AG04449 (cell line): ENCODE data around the gene TNFRSF6B.
"Not testable (repeated sequence)": the region's sequence is repeated elsewhere in the genome, so short reads cannot be mapped to it uniquely, and the experiment has no call there.

ENCODE experiments used
- CTCF ChIA-PET: fragments of 350-600 bp; formaldehyde crosslinking; extraction: SDS; loops from one replicate; lab custom pipeline; 2021; ENCODE audit warnings: antibody characterized with exemption; lab: Yijun Ruan, JAX
- POLR2A ChIA-PET: fragments of 400-600, 350-600 bp; formaldehyde crosslinking; extraction: SDS; loops from one replicate; lab custom pipeline; 2020; ENCODE audit warnings: antibody characterized with exemption, inconsistent platforms; lab: Yijun Ruan, JAX
- DNase-seq: peaks from one replicate; pipeline ENCODE4 v3.0.0-alpha.2; 2010; ENCODE audit warnings: low read depth, low spot score
- H3K4me3 ChIP-seq: 2 replicates; pipeline ENCODE4 v1.5.1; 2011; ENCODE audit warnings: low read depth, mild to moderate bottlenecking, control low read depth, low read length
- TF ChIP-seq, protein P1 (sequence below): IDR thresholded peaks from one replicate; pipeline ENCODE4 v1.5.1; 2011; ENCODE audit warnings: mild to moderate bottlenecking, moderate library complexity, low read length, control low read depth, inconsistent platforms; ENCODE audit not compliant: insufficient read depth; ENCODE audit errors: missing control alignments

TNFRSF6B gene

DNA sequence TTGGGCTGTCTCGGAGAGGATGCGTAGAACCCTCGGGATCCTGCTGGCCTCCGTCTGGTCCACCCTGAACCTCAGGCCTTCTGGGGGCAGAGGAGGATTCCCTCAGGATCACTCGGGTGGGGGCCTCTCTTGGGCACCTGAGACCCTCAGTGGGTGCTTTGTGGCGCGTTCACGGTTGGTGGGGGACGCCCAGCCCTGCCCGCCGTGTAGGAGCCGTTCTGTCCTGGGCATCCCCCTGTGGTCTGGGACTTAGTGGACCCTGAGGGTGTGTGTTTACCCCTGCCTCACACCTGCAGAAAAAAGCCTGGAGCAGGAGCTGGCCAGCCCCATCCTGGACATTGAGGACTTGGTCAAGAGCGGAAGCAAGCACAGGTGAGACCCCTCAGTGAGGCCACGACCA lies 30.7 kb upstream of the TNFRSF6B start:
- ChIA-PET POLR2A (no interaction called here), CTCF (no interaction called here)
- TF ChIP-seq, protein P1, sequence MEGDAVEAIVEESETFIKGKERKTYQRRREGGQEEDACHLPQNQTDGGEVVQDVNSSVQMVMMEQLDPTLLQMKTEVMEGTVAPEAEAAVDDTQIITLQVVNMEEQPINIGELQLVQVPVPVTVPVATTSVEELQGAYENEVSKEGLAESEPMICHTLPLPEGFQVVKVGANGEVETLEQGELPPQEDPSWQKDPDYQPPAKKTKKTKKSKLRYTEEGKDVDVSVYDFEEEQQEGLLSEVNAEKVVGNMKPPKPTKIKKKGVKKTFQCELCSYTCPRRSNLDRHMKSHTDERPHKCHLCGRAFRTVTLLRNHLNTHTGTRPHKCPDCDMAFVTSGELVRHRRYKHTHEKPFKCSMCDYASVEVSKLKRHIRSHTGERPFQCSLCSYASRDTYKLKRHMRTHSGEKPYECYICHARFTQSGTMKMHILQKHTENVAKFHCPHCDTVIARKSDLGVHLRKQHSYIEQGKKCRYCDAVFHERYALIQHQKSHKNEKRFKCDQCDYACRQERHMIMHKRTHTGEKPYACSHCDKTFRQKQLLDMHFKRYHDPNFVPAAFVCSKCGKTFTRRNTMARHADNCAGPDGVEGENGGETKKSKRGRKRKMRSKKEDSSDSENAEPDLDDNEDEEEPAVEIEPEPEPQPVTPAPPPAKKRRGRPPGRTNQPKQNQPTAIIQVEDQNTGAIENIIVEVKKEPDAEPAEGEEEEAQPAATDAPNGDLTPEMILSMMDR: no peak
- H3K4me3 ChIP-seq: no peak overlapping the region
- no peak for DNase-seq

DNA sequence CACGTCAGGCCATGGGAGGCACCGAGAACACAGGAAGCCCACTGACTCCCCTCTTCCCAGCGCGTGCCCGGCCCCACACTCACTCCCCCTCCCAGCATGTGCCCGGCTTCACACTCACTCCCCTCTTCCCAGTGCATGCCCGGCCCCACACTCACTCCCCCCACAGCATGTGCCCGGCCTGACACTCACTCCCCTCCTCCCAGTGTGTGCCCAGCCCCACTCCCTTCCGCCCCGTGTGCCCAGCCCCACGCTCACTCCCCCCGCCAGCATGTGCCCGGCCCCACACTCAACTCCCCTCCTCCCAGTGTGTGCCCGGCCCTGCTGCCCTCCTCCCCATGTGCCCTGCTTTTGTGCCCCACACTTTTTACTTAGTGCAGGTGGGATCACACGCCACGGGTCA lies 28.6 kb upstream of the TNFRSF6B start:
- no peak overlapping the region for H3K4me3 ChIP-seq
- TF ChIP-seq, protein P1: no peak
- CTCF ChIA-PET: no interaction called here
- no peak for DNase-seq
- POLR2A ChIA-PET: no interaction called here

DNA sequence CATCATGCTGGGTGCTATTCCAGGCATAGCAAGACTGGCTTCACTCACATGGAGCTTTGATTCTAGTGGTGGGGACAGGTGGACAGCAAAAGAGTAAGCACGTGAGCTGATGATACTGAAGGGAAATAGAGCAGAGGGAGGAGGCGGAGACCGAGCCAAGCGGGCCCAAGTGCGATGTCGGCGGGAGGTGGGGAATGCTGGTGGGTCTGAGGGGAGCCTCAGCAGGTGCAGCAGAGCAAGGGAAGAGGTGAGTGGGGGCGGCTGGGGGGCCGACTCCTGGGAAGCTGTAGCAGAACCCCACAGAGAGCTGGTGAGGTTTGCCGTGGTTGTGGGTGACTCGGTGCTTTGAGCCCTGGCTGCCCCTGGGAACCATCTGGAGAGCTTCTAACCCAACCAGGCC lies 28.1 kb upstream of the TNFRSF6B start:
- no peak overlapping the region for H3K4me3 ChIP-seq
- TF ChIP-seq, protein P1: no peak
- ChIA-PET CTCF (no interaction called here), POLR2A (interaction anchor here (0.7 kb wide), 1 partner anchor 10 kb away, joined by 6 read pairs; the partner anchor contains the start of gene RTEL1)
- no peak for DNase-seq

DNA sequence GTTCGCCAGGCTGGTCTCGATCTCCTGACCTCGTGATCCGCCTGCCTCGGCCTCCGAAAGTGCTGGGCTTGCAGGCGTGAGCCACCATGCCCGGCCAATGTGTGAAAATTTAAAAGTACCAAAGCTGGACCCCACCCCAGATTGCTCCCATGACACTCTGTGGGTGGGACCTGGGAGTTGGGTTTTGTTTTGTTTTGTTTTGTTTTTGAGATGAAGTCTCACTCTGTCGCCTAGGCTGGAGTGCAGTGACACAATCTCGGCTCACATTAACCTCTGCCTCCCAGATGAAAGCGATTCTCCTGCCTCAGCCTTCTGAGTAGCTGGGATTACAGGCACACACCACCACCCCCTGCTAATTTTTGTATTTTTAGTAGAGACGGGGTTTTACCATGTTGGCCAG lies 24.8 kb upstream of the TNFRSF6B start:
- DNase-seq, CTCF ChIA-PET, H3K4me3 ChIP-seq, POLR2A ChIA-PET: not testable (repeated sequence)

DNA sequence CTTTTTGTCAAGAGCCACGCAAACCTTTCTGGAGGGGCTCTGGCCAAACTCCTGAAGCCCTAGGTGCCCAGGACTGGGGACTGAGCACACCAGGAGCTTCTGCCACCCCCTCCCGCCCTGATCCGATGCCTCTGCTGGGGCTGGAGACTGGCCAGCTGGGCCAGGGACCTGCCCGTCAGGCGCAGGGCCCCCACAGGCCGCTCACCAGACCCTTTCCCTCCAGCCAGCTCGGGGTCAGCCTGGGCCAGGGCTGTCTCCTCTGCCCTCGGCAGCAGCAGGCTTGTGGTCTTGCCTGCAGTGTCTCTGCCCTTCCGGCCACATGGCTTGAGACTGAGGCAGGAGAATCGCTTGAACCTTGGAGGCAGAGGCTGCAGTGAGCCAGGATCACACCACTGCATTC lies 23.8 kb upstream of the TNFRSF6B start:
- POLR2A ChIA-PET: no interaction called here
- TF ChIP-seq, protein P1: no peak
- CTCF ChIA-PET: no interaction called here
- DNase-seq: no peak
- no peak overlapping the region for H3K4me3 ChIP-seq

DNA sequence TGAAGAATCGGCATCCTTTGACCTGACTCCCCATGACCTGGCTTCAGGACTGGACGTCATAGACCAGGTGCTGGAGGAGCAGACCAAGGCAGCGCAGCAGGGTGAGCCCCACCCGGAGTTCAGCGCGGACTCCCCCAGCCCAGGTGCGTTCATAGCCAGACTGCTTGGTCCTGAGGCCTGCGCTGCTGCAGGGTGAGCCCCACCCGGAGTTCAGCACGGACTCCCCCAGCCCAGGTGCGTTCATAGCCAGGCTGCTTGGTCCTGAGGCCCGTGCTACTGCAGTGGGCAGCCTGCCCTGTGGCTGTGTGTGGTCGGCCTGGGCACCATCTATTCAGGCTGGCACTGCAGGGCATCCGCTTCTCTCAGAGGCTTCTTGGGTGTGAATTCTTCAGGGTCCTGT lies 22.5 kb upstream of the TNFRSF6B start:
- H3K4me3 ChIP-seq: no peak overlapping the region
- POLR2A ChIA-PET: no interaction called here
- CTCF ChIA-PET: interaction anchor here (1.7 kb wide), 1 partner anchor 136 kb away, joined by 4 read pairs; no protein-coding TSS in a partner anchor
- DNase-seq: no peak
- TF ChIP-seq, protein P1: no peak

DNA sequence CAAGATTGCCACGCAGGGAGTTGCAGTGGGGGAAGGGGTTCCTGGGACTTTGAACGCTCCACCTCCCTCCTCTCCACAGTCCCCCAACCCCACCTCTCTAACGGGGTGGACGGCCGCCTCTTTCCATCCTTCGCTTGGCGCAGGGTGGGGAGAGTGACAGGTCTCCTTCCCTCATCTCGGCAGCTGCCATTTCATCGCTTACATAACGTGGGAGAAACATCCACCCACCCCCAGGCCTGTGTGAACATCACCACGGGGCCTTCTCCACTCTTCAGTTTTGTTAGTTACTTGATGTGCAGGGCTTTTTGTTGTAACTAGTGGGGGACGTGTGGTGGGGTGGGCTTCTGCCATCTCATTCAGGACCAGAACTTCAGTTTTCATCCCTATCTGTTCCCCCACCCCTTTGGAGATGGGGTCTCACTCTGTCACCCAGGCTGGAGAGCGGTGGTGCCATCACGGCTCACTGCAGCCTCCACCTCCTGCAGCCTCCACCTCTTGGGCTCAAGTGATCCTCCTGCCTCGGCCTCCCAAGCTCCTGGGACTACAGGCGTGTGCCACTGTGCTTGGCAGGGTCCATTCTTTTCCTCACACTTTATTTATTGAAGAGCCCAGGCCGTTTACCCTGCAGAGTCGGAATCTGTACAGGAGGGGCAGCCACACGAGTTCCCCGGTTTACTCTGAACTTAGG lies 20.6 kb upstream of the TNFRSF6B start:
- ChIA-PET POLR2A (no interaction called here), CTCF (no interaction called here)
- DNase-seq: no peak
- TF ChIP-seq, protein P1: no peak
- H3K4me3 ChIP-seq: no peak overlapping the region
